OCI-LY1 (cell line): Measurements from ENCODE around the gene SOX5.

Experiments
- EZH2 ChIP-seq: fragments of 200-600 bp; sonication (generic), shearing (Covaris generic); IDR thresholded peaks from 2 replicates; pipeline ENCODE4 v1.8.0; 2017; ENCODE audit warnings: borderline replicate concordance, mixed run types, mild to moderate bottlenecking, antibody characterized with exemption, low read length, moderate library complexity, mixed read lengths
- TF ChIP-seq, protein P1 (sequence below): fragments of 200-600 bp; sonication (generic), shearing (Covaris generic); IDR thresholded peaks from 2 replicates; pipeline ENCODE4 v1.5.1; 2017; ENCODE audit warnings: mild to moderate bottlenecking, antibody characterized with exemption, low read length, moderate library complexity, mixed read lengths

DNA sequence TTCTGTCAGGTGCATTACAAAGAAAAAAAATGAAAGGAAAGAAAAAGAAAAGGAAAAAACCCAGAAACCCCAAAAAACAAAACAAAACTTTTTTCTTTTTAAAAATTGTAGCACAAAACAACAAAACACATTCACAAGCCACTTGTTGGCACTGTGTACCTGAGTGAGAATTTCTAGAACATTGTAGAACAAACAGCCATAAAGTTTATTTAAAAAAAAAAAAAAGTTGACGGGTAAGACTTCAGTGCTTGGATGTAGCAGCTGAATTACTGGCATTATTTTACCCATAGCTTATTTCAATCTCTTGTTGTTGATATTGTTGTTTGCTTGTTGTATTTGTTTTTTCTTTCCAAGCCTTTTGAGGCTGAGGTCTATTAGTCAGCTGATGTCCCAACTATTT, 415.8 kb downstream of the SOX5 start:
- TF ChIP-seq, protein P1, sequence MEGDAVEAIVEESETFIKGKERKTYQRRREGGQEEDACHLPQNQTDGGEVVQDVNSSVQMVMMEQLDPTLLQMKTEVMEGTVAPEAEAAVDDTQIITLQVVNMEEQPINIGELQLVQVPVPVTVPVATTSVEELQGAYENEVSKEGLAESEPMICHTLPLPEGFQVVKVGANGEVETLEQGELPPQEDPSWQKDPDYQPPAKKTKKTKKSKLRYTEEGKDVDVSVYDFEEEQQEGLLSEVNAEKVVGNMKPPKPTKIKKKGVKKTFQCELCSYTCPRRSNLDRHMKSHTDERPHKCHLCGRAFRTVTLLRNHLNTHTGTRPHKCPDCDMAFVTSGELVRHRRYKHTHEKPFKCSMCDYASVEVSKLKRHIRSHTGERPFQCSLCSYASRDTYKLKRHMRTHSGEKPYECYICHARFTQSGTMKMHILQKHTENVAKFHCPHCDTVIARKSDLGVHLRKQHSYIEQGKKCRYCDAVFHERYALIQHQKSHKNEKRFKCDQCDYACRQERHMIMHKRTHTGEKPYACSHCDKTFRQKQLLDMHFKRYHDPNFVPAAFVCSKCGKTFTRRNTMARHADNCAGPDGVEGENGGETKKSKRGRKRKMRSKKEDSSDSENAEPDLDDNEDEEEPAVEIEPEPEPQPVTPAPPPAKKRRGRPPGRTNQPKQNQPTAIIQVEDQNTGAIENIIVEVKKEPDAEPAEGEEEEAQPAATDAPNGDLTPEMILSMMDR = no peak
- no peak for TF ChIP-seq EZH2
